Uterus (tissue), 2 donors: Measurements from ENCODE around the gene DIAPH2.

ENCODE experiments used
- POLR2A ChIP-seq, 2 donors: fragments of 450-650 bp; IDR thresholded peaks; one replicate each; pipeline ENCODE4 v1.6.1; 2016; ENCODE audit warnings: antibody characterized with exemption in 2 of 2, mild to moderate bottlenecking in 1 of 2, moderate library complexity in 1 of 2
- TF ChIP-seq, protein P1 (sequence below), 4 experiments: fragments of 200-600 bp in 2 of 4; fragments of 450-650 bp in 2 of 4; sonication (generic) in 2 of 4; IDR thresholded peaks; one replicate each; pipeline ENCODE4 v1.5.1; 2016 to 2019; ENCODE audit warnings: antibody characterized with exemption in 4 of 4, mild to moderate bottlenecking in 2 of 4, moderate library complexity in 1 of 4

GRCh38 chrX:97119474-97120109 is 434.9 kb downstream of the DIAPH2 start:
- TF ChIP-seq, protein P1, sequence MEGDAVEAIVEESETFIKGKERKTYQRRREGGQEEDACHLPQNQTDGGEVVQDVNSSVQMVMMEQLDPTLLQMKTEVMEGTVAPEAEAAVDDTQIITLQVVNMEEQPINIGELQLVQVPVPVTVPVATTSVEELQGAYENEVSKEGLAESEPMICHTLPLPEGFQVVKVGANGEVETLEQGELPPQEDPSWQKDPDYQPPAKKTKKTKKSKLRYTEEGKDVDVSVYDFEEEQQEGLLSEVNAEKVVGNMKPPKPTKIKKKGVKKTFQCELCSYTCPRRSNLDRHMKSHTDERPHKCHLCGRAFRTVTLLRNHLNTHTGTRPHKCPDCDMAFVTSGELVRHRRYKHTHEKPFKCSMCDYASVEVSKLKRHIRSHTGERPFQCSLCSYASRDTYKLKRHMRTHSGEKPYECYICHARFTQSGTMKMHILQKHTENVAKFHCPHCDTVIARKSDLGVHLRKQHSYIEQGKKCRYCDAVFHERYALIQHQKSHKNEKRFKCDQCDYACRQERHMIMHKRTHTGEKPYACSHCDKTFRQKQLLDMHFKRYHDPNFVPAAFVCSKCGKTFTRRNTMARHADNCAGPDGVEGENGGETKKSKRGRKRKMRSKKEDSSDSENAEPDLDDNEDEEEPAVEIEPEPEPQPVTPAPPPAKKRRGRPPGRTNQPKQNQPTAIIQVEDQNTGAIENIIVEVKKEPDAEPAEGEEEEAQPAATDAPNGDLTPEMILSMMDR (IDR thresholded peaks at IDR 0.05): no peak
- no peak for TF ChIP-seq POLR2A (IDR thresholded peaks at IDR 0.05)
